K562 (cell line): ENCODE measurements around the gene AKAP6. TPM values are rescaled to one million over a fixed set of nuclear protein-coding genes. Genes with fewer than 3 reads are reported as not detected.

ENCODE experiments used
- ATAC-seq: fragments of 200-7000 bp; cut with Tn5 transposase; 3 replicates; pipeline ENCODE4 v1.9.1; 2020; ENCODE audit warnings: moderate library complexity
- BruUV-seq: library from RNA; stranded (reverse); fragments of 400-500 nt; replicated peaks from 2 replicates; lab custom pipeline; 2021; lab: Mats Ljungman, UMichigan
- CTCF ChIA-PET: fragments of 300-600 bp; formaldehyde crosslinking; extraction: SDS; loops from one replicate; lab custom pipeline; 2021; ENCODE audit warnings: low intra/inter-chr PET ratio; lab: Yijun Ruan, JAX
- POLR2A ChIA-PET: fragments of 300-600, 350-650 bp; sonication (Branson Sonifier 250); formaldehyde crosslinking; extraction: SDS; loops from one replicate; lab custom pipeline; 2021; ENCODE audit warnings: antibody characterized with exemption, inconsistent platforms; lab: Yijun Ruan, JAX
- DNase-seq, 4 experiments: peaks; one replicate each; pipeline versions ENCODE4 v3.0.0 to v3.0.0-alpha.2; 2011 to 2018; ENCODE audit warnings: low spot score in 3 of 4, mixed read lengths in 3 of 4; ENCODE audit errors: extremely low read depth in 1 of 4
- FAIRE-seq: peaks from 2 replicates; lab custom pipeline; 2011; peaks lifted over from hg19 to GRCh38; lab: Jason Lieb, UNC
- H2AFZ ChIP-seq: 2 replicates; pipeline ENCODE4 v1.6.0; 2011; ENCODE audit warnings: low read depth, low read length, control low read depth, inconsistent platforms
- H3K27ac ChIP-seq: fragments of 200-600 bp; 3 replicates; pipeline ENCODE4 v1.8.0; 2011; ENCODE audit warnings: low read depth, mild to moderate bottlenecking, control low read depth, inconsistent platforms, low read length, moderate library complexity, mixed read lengths; ENCODE audit errors: extremely low read depth
- H3K27me3 ChIP-seq, 2 experiments: fragments of 300-600 bp in 1 of 2; 2 replicates in 1 of 2; 3 replicates in 1 of 2; pipeline versions ENCODE4 v1.6.0 to v1.8.0; 2011; ENCODE audit warnings: inconsistent platforms in 2 of 2, low read length in 2 of 2, mild to moderate bottlenecking in 1 of 2, mixed read lengths in 1 of 2, moderate library complexity in 1 of 2; ENCODE audit not compliant: control insufficient read depth in 2 of 2, insufficient read depth in 2 of 2
- H3K36me3 ChIP-seq: fragments of 300-600 bp; 3 replicates; pipeline ENCODE4 v1.8.0; 2011; ENCODE audit warnings: mild to moderate bottlenecking, low read length, inconsistent platforms; ENCODE audit not compliant: control insufficient read depth, insufficient read depth
- H3K4me1 ChIP-seq, 2 experiments: fragments of 200-600 bp in 1 of 2; replicated peaks in 1 of 2; 2 replicates in 1 of 2; 3 replicates in 1 of 2; pipeline versions ENCODE4 v1.5.1 to v1.8.0; 2011; ENCODE audit warnings: inconsistent platforms in 2 of 2, low read length in 2 of 2, mild to moderate bottlenecking in 1 of 2, mixed read lengths in 1 of 2, moderate library complexity in 1 of 2; ENCODE audit not compliant: control insufficient read depth in 2 of 2, insufficient read depth in 2 of 2
- H3K4me2 ChIP-seq: 2 replicates; pipeline ENCODE4 v1.6.1; 2011; ENCODE audit warnings: low read length, control low read depth, inconsistent platforms, mixed read lengths; ENCODE audit not compliant: insufficient read depth
- H3K4me3 ChIP-seq: fragments of 200-600 bp; sonication (generic), shearing (Covaris generic); 2 replicates; pipeline ENCODE4 v1.5.1; 2016; ENCODE audit warnings: control low read depth, inconsistent platforms
- H3K79me2 ChIP-seq: fragments of 200-600 bp; 3 replicates; pipeline ENCODE4 v1.8.0; 2011; ENCODE audit warnings: low read length, inconsistent platforms; ENCODE audit not compliant: control insufficient read depth, insufficient read depth
- H3K9ac ChIP-seq, 2 experiments: 2 replicates each; pipeline versions ENCODE4 v1.6.0 to v1.6.1; 2011; ENCODE audit warnings: low read depth in 2 of 2, low read length in 2 of 2, control low read depth in 1 of 2, inconsistent platforms in 1 of 2, mild to moderate bottlenecking in 1 of 2, mixed read lengths in 1 of 2; ENCODE audit not compliant: insufficient read depth in 1 of 2
- H3K9me1 ChIP-seq: one replicate; pipeline ENCODE4 v1.6.0; 2011; ENCODE audit warnings: inconsistent platforms, mild to moderate bottlenecking, low read length, moderate library complexity; ENCODE audit not compliant: control insufficient read depth, insufficient read depth
- H3K9me3 ChIP-seq: replicated peaks from 2 replicates; pipeline ENCODE4 v1.5.1; 2011; ENCODE audit warnings: low read depth, low read length, inconsistent platforms; ENCODE audit not compliant: control insufficient read depth, insufficient read depth
- H4K20me1 ChIP-seq: replicated peaks from 2 replicates; pipeline ENCODE4 v1.6.1; 2011; ENCODE audit warnings: low read length, inconsistent platforms, mixed read lengths; ENCODE audit not compliant: control insufficient read depth, insufficient read depth
- CREM ChIP-seq: IDR thresholded peaks from 2 replicates; pipeline ENCODE4 v1.6.1; 2014; ENCODE audit warnings: antibody characterized with exemption, low read depth
- ETS2 ChIP-seq: IDR thresholded peaks from 2 replicates; pipeline ENCODE4 v1.6.1; 2016; ENCODE audit warnings: borderline replicate concordance, missing genetic modification characterization, mild to moderate bottlenecking, moderate library complexity, missing compliant biosample characterization; ENCODE audit not compliant: poor library complexity, severe bottlenecking
- LEF1 ChIP-seq: fragments of 450-650 bp; IDR thresholded peaks from 2 replicates; pipeline ENCODE4 v1.6.1; 2016; ENCODE audit warnings: mild to moderate bottlenecking
- MCM5 ChIP-seq: fragments of 450-650 bp; IDR thresholded peaks from 2 replicates; pipeline ENCODE4 v1.6.1; 2016; ENCODE audit warnings: low read depth
- RAD21 ChIP-seq, 2 experiments: fragments of 250-450 bp in 1 of 2; fragments of 450-650 bp in 1 of 2; sonication (Bioruptor Pico) in 1 of 2; formaldehyde crosslinking in 1 of 2; IDR thresholded peaks in 1 of 2; conservative IDR thresholded peaks in 1 of 2; 2 replicates each; pipeline versions ENCODE4 v1.4.0 to v1.8.0; 2020 to 2022; ENCODE audit warnings: mild to moderate bottlenecking in 2 of 2, moderate library complexity in 1 of 2
- ZNF274 ChIP-seq: IDR thresholded peaks from 2 replicates; pipeline ENCODE4 v1.6.1; 2011; ENCODE audit warnings: low read depth, mild to moderate bottlenecking, low read length, moderate library complexity, borderline replicate concordance
- WGBS: fragments of 100-300 bp; shearing (Covaris generic); methylation state at CpG from one replicate; pipeline ENCODE4 v1.1.6; 2016; ENCODE audit warnings: low coverage, mixed read lengths; ENCODE audit not compliant: insufficient coverage; ENCODE audit errors: missing lambda C conversion rate; 5-methylcytosine and 5-hydroxymethylcytosine counted together
- in situ Hi-C: fragments of 300-500 bp; cut with MboI; formaldehyde crosslinking; loops from 4 replicates; pipeline ENCODE4 v1.15.0; 2018; ENCODE audit warnings: inconsistent platforms, mixed read lengths
- intact Hi-C: fragments of 100-400 bp; cut with micrococcal nuclease; formaldehyde crosslinking; loops from 2 replicates; pipeline ENCODE4 v1.14.2; 2022
- polyA plus RNA-seq, 8 experiments: library from polyadenylated mRNA; depleted of rRNA in 4 of 8; stranded (reverse) in 5 of 8; unstranded in 3 of 8; fragments of >200 nt; fragmentation: Nextera tagmentation in 2 of 8; fragmentation: Illumina TruSeq in 1 of 8; extraction: Ambion mirVana in 2 of 8; extraction: Trizol in 1 of 8; gene quantifications; 2 replicates each; pipeline versions ENCODE4 v1.2.1 to v1.2.3, GENCODE V29; 2011 to 2014; ENCODE audit warnings: inconsistent platforms in 1 of 8, missing spikeins in 1 of 8
- total RNA-seq, 7 experiments: library from RNA; depleted of rRNA in 6 of 7; stranded (reverse); fragments of >200 nt in 6 of 7; fragmentation: Illumina TruSeq in 2 of 7; extraction: Trizol in 2 of 7; gene quantifications; 2 replicates each; pipeline versions ENCODE4 v1.2.1 to v1.2.3, GENCODE V29; 2011 to 2021; ENCODE audit warnings: low replicate concordance in 1 of 7
- TF ChIP-seq, protein P1 (sequence below): sonication (generic); formaldehyde crosslinking; IDR thresholded peaks from 2 replicates; pipeline ENCODE4 v1.8.0; 2022; ENCODE audit warnings: missing genetic modification reagents, mild to moderate bottlenecking, borderline replicate concordance
- TF ChIP-seq, protein P2 (sequence below): fragments of 250-450 bp; sonication (Bioruptor Pico); IDR thresholded peaks from 2 replicates; pipeline ENCODE4 v1.5.0; 2022; ENCODE audit warnings: mild to moderate bottlenecking

Gene AKAP6
- total and polyA plus RNA-seq, 9 of the 15 experiments (the other 6 are each of a cell fraction or from before 2014, with no cell fraction given): 0.03 to 1.7 (median 0.48) TPM

- TF ChIP-seq, protein P1, sequence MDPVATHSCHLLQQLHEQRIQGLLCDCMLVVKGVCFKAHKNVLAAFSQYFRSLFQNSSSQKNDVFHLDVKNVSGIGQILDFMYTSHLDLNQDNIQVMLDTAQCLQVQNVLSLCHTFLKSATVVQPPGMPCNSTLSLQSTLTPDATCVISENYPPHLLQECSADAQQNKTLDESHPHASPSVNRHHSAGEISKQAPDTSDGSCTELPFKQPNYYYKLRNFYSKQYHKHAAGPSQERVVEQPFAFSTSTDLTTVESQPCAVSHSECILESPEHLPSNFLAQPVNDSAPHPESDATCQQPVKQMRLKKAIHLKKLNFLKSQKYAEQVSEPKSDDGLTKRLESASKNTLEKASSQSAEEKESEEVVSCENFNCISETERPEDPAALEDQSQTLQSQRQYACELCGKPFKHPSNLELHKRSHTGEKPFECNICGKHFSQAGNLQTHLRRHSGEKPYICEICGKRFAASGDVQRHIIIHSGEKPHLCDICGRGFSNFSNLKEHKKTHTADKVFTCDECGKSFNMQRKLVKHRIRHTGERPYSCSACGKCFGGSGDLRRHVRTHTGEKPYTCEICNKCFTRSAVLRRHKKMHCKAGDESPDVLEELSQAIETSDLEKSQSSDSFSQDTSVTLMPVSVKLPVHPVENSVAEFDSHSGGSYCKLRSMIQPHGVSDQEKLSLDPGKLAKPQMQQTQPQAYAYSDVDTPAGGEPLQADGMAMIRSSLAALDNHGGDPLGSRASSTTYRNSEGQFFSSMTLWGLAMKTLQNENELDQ (CRISPR knock-in tag): no peak
- TF ChIP-seq CREM (no peak), ETS2 (no peak)
- TF ChIP-seq, all 486 proteins: peak for 0
These were observed 377.8 kb downstream of the AKAP6 start (continued) for GRCh38 chr14:32706721-32707519.

DNA sequence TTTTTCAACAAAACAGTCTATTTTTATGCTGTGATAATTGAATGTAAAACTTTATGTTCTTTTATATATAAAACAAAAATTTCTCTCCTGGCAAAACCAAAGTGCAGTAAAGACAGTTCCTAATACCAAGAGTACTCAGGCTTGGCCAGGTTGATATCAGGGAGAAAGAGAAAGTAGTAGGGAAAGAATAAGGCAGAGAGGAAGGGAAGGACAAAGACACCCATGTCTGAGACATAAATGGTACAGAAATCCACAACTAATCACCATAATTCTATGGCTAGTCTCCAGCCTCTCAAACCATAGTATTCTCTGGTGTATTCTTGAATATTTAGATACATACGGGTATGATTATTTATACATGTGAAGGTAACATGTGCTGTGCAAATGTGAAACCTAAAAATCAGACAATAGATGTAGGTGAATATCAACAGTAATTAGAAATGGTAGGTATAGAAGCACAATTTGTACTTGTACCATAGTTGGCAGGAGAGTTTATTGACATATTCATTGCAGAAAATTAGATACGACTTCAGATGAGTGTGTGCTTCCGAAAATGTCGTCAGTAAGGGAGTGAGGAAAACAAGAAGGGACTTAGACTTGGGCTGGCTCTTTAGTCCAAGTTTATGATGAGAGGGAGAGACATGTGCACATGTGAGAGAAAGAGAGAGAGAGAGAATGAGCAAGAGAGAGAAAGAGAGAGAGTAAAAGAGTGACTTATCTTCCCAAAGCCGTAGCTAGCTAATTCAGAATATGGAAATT, 378.8 kb downstream of the AKAP6 start:
- ChIA-PET CTCF (no interaction called here), POLR2A (interaction anchor here (0.7 kb wide), 1 partner anchor 1205 kb away, joined by 3 read pairs; no protein-coding TSS in a partner anchor)
- Histone ChIP-seq H3K9me3 (no peaks in the 10 kb centered on the region), H3K79me2 (no peaks in the 10 kb centered on the region), H3K36me3 (no peaks in the 10 kb centered on the region), H3K27me3 (no peaks in the 10 kb centered on the region; a peak in 1 of 5 replicates), H3K4me1 (no peaks in the 10 kb centered on the region), H3K9ac (no peak overlapping the region)
- BruUV-seq: no TSS peak
- no peak for DNase-seq
- intact Hi-C loops: no loop called here
- TF ChIP-seq, protein P2, sequence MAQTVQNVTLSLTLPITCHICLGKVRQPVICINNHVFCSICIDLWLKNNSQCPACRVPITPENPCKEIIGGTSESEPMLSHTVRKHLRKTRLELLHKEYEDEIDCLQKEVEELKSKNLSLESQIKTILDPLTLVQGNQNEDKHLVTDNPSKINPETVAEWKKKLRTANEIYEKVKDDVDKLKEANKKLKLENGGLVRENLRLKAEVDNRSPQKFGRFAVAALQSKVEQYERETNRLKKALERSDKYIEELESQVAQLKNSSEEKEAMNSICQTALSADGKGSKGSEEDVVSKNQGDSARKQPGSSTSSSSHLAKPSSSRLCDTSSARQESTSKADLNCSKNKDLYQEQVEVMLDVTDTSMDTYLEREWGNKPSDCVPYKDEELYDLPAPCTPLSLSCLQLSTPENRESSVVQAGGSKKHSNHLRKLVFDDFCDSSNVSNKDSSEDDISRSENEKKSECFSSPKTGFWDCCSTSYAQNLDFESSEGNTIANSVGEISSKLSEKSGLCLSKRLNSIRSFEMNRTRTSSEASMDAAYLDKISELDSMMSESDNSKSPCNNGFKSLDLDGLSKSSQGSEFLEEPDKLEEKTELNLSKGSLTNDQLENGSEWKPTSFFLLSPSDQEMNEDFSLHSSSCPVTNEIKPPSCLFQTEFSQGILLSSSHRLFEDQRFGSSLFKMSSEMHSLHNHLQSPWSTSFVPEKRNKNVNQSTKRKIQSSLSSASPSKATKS (CRISPR knock-in tag): no peak
- TF ChIP-seq LEF1 (no peak), ZNF274 (no peak), RAD21 (CRISPR knock-in tag; conservative IDR thresholded peaks at IDR 0.05 in 1 of 2, IDR thresholded peaks at IDR 0.05 in 1 of 2) (no peak), MCM5 (no peak)
- TF ChIP-seq, all 486 proteins: peak for 0
- no peak overlapping the region for H3K4me3 ChIP-seq
- in situ Hi-C loops: loop anchor here (25.0 kb wide), 1 partner anchor 1604 kb away; no protein-coding TSS in a partner anchor
- ATAC-seq (no peak), FAIRE-seq (no peak)
- no peak overlapping the region for H3K4me2 ChIP-seq
- no peak overlapping the region for H3K27ac ChIP-seq
- H4K20me1 ChIP-seq: no peaks in the 10 kb centered on the region
- no peak overlapping the region for H2AFZ ChIP-seq
- H3K9me1 ChIP-seq: no peaks in the 10 kb centered on the region
- WGBS: 2% methylated on average over 5 of the region's 5 CpGs
